Stimulated activated CD4-positive, alpha-beta T cell treated with anti-CD3 and anti-CD28 coated beads, Interleukin-12 subunit alpha, Interleukin-12 subunit beta, amount 100 ng/mL, for 48 hours (primary cell): ENCODE results near the gene APOO.

ENCODE experiments used
- DNase-seq, 3 donors: peaks; one replicate each; pipeline ENCODE4 v3.0.0-alpha.2; 2020; ENCODE audit warnings: low read depth in 2 of 3, low spot score in 1 of 3

APOO gene

GRCh38 chrX:23788521-23788920, 119.2 kb downstream of the APOO start:
- no peak for DNase-seq

- no peak for DNase-seq
These were observed 120.0 kb downstream of the APOO start for GRCh38 chrX:23787745-23788118.

GRCh38 chrX:23786268-23786815, 121.4 kb downstream of the APOO start:
- no peak for DNase-seq

- DNase-seq = no peak
These were observed 122.2 kb downstream of the APOO start for GRCh38 chrX:23785580-23785979.

- DNase-seq = no peak
These were observed 123.0 kb downstream of the APOO start for GRCh38 chrX:23784470-23785331.

- no peak for DNase-seq
These were observed 123.9 kb downstream of the APOO start for GRCh38 chrX:23783589-23784469.
